H1 (cell line): ENCODE data around the gene WDFY3. TPM values are rescaled to one million over a fixed set of nuclear protein-coding genes. Genes with fewer than 3 reads are reported as not detected.

Source experiments
- CTCF ChIA-PET: fragments of 300-600 bp; sonication (Branson Sonifier 250); formaldehyde crosslinking; loops from one replicate; lab custom pipeline; 2021; ENCODE audit not compliant: partially characterized antibody; lab: Charles Lee
- POLR2A ChIA-PET: fragments of 300-600 bp; sonication (Branson Sonifier 250); formaldehyde crosslinking; loops from one replicate; lab custom pipeline; 2021; ENCODE audit warnings: inconsistent platforms; ENCODE audit not compliant: partially characterized antibody; lab: Charles Lee
- DNase-seq, 2 experiments: peaks; one replicate each; pipeline versions ENCODE4 v3.0.0 to v3.0.0-alpha.2; 2010 to 2022; ENCODE audit warnings: low spot score in 2 of 2, low read depth in 1 of 2, mixed read lengths in 1 of 2
- FAIRE-seq: peaks from 2 replicates; lab custom pipeline; 2011; peaks lifted over from hg19 to GRCh38; lab: Jason Lieb, UNC
- H2AFZ ChIP-seq: 2 replicates; pipeline ENCODE4 v1.8.1; 2012; ENCODE audit warnings: low read length, inconsistent platforms
- H2AK5ac ChIP-seq: 2 replicates; pipeline ENCODE4 v1.6.1; 2013; ENCODE audit warnings: low read depth, low read length
- H2BK120ac ChIP-seq: replicated peaks from 2 replicates; pipeline ENCODE3; 2013; ENCODE audit warnings: low read depth, low read length, inconsistent platforms
- H2BK12ac ChIP-seq: 2 replicates; pipeline ENCODE4 v1.6.1; 2013; ENCODE audit warnings: low read depth, low read length
- H2BK15ac ChIP-seq: 2 replicates; pipeline ENCODE4 v1.6.1; 2013; ENCODE audit warnings: low read length
- H2BK20ac ChIP-seq: 2 replicates; pipeline ENCODE4 v1.6.1; 2013; ENCODE audit warnings: low read length
- H2BK5ac ChIP-seq: 2 replicates; pipeline ENCODE4 v1.6.1; 2013; ENCODE audit warnings: low read depth, low read length
- H3K14ac ChIP-seq: 2 replicates; pipeline ENCODE4 v1.6.1; 2013; ENCODE audit warnings: inconsistent platforms; ENCODE audit not compliant: insufficient read length
- H3K18ac ChIP-seq: 2 replicates; pipeline ENCODE4 v1.6.1; 2013; ENCODE audit warnings: low read length; ENCODE audit errors: extremely low read depth
- H3K23ac ChIP-seq: 2 replicates; pipeline ENCODE4 v1.6.1; 2013; ENCODE audit warnings: inconsistent platforms; ENCODE audit not compliant: insufficient read length
- H3K23me2 ChIP-seq: 2 replicates; pipeline ENCODE4 v1.6.1; 2013; ENCODE audit warnings: low read depth, low read length
- H3K27ac ChIP-seq: 2 replicates; pipeline ENCODE4 v1.6.1; 2011; ENCODE audit warnings: low read depth, low read length, inconsistent platforms
- H3K27me3 ChIP-seq, 4 experiments: replicated peaks in 1 of 4; 1 replicate in 1 of 4; 2 replicates in 3 of 4; pipeline versions ENCODE4 v1.6.1 to v1.8.1; 2011 to 2013; ENCODE audit warnings: low read length in 3 of 4, mild to moderate bottlenecking in 3 of 4, inconsistent platforms in 2 of 4, mixed read lengths in 2 of 4, moderate library complexity in 1 of 4; ENCODE audit not compliant: control insufficient read depth in 3 of 4, insufficient read depth in 3 of 4; ENCODE audit errors: extremely low read depth in 1 of 4
- H3K36me3 ChIP-seq, 4 experiments: 2 replicates each; pipeline versions ENCODE4 v1.6.1 to v1.8.1; 2011 to 2013; ENCODE audit warnings: mild to moderate bottlenecking in 4 of 4, low read length in 3 of 4, moderate library complexity in 2 of 4, control low read depth in 1 of 4, inconsistent platforms in 1 of 4; ENCODE audit not compliant: insufficient read depth in 4 of 4, control insufficient read depth in 2 of 4
- H3K4ac ChIP-seq: replicated peaks from 2 replicates; pipeline ENCODE3; 2013; ENCODE audit warnings: low read length, low read depth, mixed read lengths, inconsistent platforms; ENCODE audit not compliant: insufficient read length
- H3K4me1 ChIP-seq, 4 experiments: replicated peaks in 1 of 4; 1 replicate in 1 of 4; 2 replicates in 3 of 4; pipeline versions ENCODE4 v1.6.1 to v1.8.1; 2011 to 2013; ENCODE audit warnings: low read length in 3 of 4, inconsistent platforms in 2 of 4, mixed read lengths in 1 of 4; ENCODE audit not compliant: insufficient read depth in 4 of 4, control insufficient read depth in 3 of 4
- H3K4me2 ChIP-seq, 2 experiments: 2 replicates each; pipeline versions ENCODE4 v1.6.1 to v1.8.1; 2011 to 2013; ENCODE audit warnings: low read depth in 2 of 2, low read length in 2 of 2, control low read depth in 1 of 2, inconsistent platforms in 1 of 2, mild to moderate bottlenecking in 1 of 2; ENCODE audit not compliant: insufficient read depth in 1 of 2
- H3K4me3 ChIP-seq, 4 experiments: fragments of 200-600, 300-600 bp in 1 of 4; sonication (generic), shearing (Covaris generic), sonication (Bioruptor Twin) in 1 of 4; 2 replicates each; pipeline versions ENCODE4 v1.5.1 to v1.8.1; 2011 to 2016; ENCODE audit warnings: low read length in 4 of 4, low read depth in 3 of 4, control low read depth in 2 of 4, inconsistent platforms in 2 of 4, mild to moderate bottlenecking in 2 of 4, mixed read lengths in 1 of 4, moderate library complexity in 1 of 4; ENCODE audit not compliant: insufficient read depth in 2 of 4; ENCODE audit errors: extremely low read depth in 1 of 4
- H3K56ac ChIP-seq: replicated peaks from 2 replicates; pipeline ENCODE3; 2013; ENCODE audit warnings: low read depth, mild to moderate bottlenecking, mixed read lengths, low read length, inconsistent platforms; ENCODE audit not compliant: insufficient read length
- H3K79me1 ChIP-seq: 2 replicates; pipeline ENCODE4 v1.6.1; 2013; ENCODE audit warnings: low read depth, low read length, control low read depth
- H3K79me2 ChIP-seq, 2 experiments: 2 replicates each; pipeline versions ENCODE4 v1.6.1 to v1.8.1; 2012 to 2013; ENCODE audit warnings: low read length in 2 of 2, mild to moderate bottlenecking in 2 of 2, inconsistent platforms in 1 of 2; ENCODE audit not compliant: insufficient read depth in 2 of 2, control insufficient read depth in 1 of 2
- H3K9ac ChIP-seq, 4 experiments: replicated peaks in 1 of 4; 1 replicate in 1 of 4; 2 replicates in 3 of 4; pipeline versions ENCODE4 v1.6.1 to v1.8.1; 2011 to 2013; ENCODE audit warnings: low read depth in 3 of 4, low read length in 3 of 4, control low read depth in 2 of 4, mild to moderate bottlenecking in 2 of 4, moderate library complexity in 2 of 4, inconsistent platforms in 1 of 4; ENCODE audit errors: extremely low read depth in 1 of 4
- H3K9me3 ChIP-seq, 2 experiments: 2 replicates each; pipeline versions ENCODE4 v1.6.1 to v1.8.1; 2012 to 2013; ENCODE audit warnings: mild to moderate bottlenecking in 2 of 2, moderate library complexity in 2 of 2, control low read depth in 1 of 2, inconsistent platforms in 1 of 2, low read depth in 1 of 2, low read length in 1 of 2, mixed read lengths in 1 of 2; ENCODE audit not compliant: insufficient read depth in 2 of 2
- H4K20me1 ChIP-seq, 2 experiments: replicated peaks in 1 of 2; 2 replicates each; pipeline versions ENCODE3 to v1.8.1; 2011 to 2013; ENCODE audit warnings: inconsistent platforms in 2 of 2, low read length in 2 of 2, mild to moderate bottlenecking in 1 of 2; ENCODE audit not compliant: insufficient read depth in 2 of 2, control insufficient read depth in 1 of 2
- H4K5ac ChIP-seq: 2 replicates; pipeline ENCODE4 v1.6.1; 2013; ENCODE audit warnings: low read length, low read depth, mixed read lengths, inconsistent platforms; ENCODE audit not compliant: insufficient read length
- H4K8ac ChIP-seq: 2 replicates; pipeline ENCODE4 v1.8.0; 2013; ENCODE audit warnings: mild to moderate bottlenecking, moderate library complexity, low read length, inconsistent platforms; ENCODE audit not compliant: insufficient read depth; ENCODE audit errors: extremely low read depth
- H4K91ac ChIP-seq: replicated peaks from 2 replicates; pipeline ENCODE3; 2013; ENCODE audit warnings: low read length, mixed read lengths, inconsistent platforms; ENCODE audit not compliant: insufficient read length
- CBX5 ChIP-seq: fragments of 300-800, 300-1000 bp; sonication (generic); IDR thresholded peaks from 2 replicates; pipeline ENCODE4 v1.7.1; 2016; ENCODE audit warnings: antibody characterized with exemption, low read length, low read depth
- CEBPB ChIP-seq: IDR thresholded peaks from 2 replicates; pipeline ENCODE4 v1.6.1; 2012; ENCODE audit warnings: low read depth, low read length
- CREB1 ChIP-seq: IDR thresholded peaks from 2 replicates; pipeline ENCODE4 v1.6.1; 2012; ENCODE audit warnings: inconsistent platforms
- EGR1 ChIP-seq: IDR thresholded peaks from 2 replicates; pipeline ENCODE4 v1.6.1; 2011; ENCODE audit warnings: low read depth, low read length, borderline replicate concordance
- HDAC6 ChIP-seq: IDR thresholded peaks from one replicate; pipeline ENCODE4 v1.7.1; 2012; ENCODE audit warnings: low read depth, mild to moderate bottlenecking, inconsistent platforms, low read length, moderate library complexity
- KDM5A ChIP-seq: fragments of 200-600 bp; IDR thresholded peaks from 2 replicates; pipeline ENCODE4 v1.7.1; 2012; ENCODE audit warnings: mild to moderate bottlenecking, low read length, inconsistent platforms, mixed read lengths
- NRF1 ChIP-seq: IDR thresholded peaks from 2 replicates; pipeline ENCODE4 v1.6.1; 2011; ENCODE audit warnings: mild to moderate bottlenecking, low read depth, low read length, improper control_type of control experiment
- POLR2AphosphoS5 ChIP-seq: IDR thresholded peaks from 2 replicates; pipeline ENCODE4 v1.6.1; 2011; ENCODE audit warnings: low read depth, low read length
- RXRA ChIP-seq: IDR thresholded peaks from 2 replicates; pipeline ENCODE4 v1.6.1; 2011; ENCODE audit warnings: low read depth, mild to moderate bottlenecking, low read length, moderate library complexity; ENCODE audit not compliant: insufficient read depth
- TAF7 ChIP-seq: optimal IDR thresholded peaks from 2 replicates; pipeline ENCODE3; 2011; ENCODE audit warnings: low read depth, mild to moderate bottlenecking, inconsistent platforms, low read length, moderate library complexity, borderline replicate concordance
- TBP ChIP-seq: IDR thresholded peaks from 2 replicates; pipeline ENCODE4 v1.6.1; 2011; ENCODE audit warnings: low read depth, low read length, improper control_type of control experiment
- WGBS, 2 experiments: shearing (Covaris generic) in 1 of 2; methylation state at CpG; one replicate each; pipeline versions ENCODE4 v1.1.6 to v1.1.7; 2013 to 2015; ENCODE audit warnings: low lambda C conversion rate in 2 of 2, mixed read lengths in 2 of 2, inconsistent platforms in 1 of 2, low coverage in 1 of 2, missing lambda C conversion rate in 1 of 2; ENCODE audit not compliant: insufficient replicate concordance in 2 of 2, insufficient coverage in 1 of 2, insufficient read length in 1 of 2; ENCODE audit errors: extremely low coverage in 1 of 2, missing lambda C conversion rate in 1 of 2; 5-methylcytosine and 5-hydroxymethylcytosine counted together
- polyA plus RNA-seq, 7 experiments: library from polyadenylated mRNA; depleted of rRNA in 3 of 7; stranded (reverse) in 5 of 7; unstranded in 2 of 7; fragments of >200 nt in 5 of 7; fragments of 200-250 nt in 2 of 7; gene quantifications; 1 replicate in 5 of 7; 2 replicates in 1 of 7; 4 replicates in 1 of 7; pipeline versions ENCODE4 v1.2.1 to v1.2.3, GENCODE V29; 2011 to 2013; ENCODE audit warnings: missing spikeins in 2 of 7, mixed read lengths in 2 of 7
- total RNA-seq: library from RNA; stranded (reverse); fragmentation: NEBNext Ultra II Directional; extraction: Animal tissue kit (Norgen Biotek cat#: 25700); gene quantifications from 2 replicates; pipeline ENCODE4 v1.2.1, GENCODE V29; 2021
- TF ChIP-seq, protein P1 (sequence below): IDR thresholded peaks from 2 replicates; pipeline ENCODE4 v1.6.1; 2011; ENCODE audit warnings: low read depth, mild to moderate bottlenecking, low read length; ENCODE audit not compliant: insufficient read depth
- TF ChIP-seq, protein P2 (sequence below): IDR thresholded peaks from 2 replicates; pipeline ENCODE4 v1.6.1; 2012; ENCODE audit warnings: inconsistent platforms

The WDFY3 gene
- total and polyA plus RNA-seq, 2 of the 8 experiments (the other 6 are each of a cell fraction or from before 2014, with no cell fraction given) = 25.6 to 62.4 TPM

- FAIRE-seq (no peak), DNase-seq (no peak)
- Histone ChIP-seq H3K4ac (no peak overlapping the region), H2AK5ac (no peak overlapping the region), H3K9ac (no peak overlapping the region), H3K27ac (no peak overlapping the region), H2BK15ac (no peak overlapping the region), H4K20me1 (no peaks in the 10 kb centered on the region), H3K14ac (no peak overlapping the region), H2BK120ac (no peak overlapping the region), H3K79me2 (peaks cover 10 to 90% of the 10 kb centered on the region in 2 experiments; a peak in 3 of 4 replicates), H3K56ac (no peak overlapping the region), H4K91ac (no peak overlapping the region), H3K4me1 (no peaks in the 10 kb centered on the region), H2BK12ac (no peak overlapping the region), H3K9me3 (no peaks in the 10 kb centered on the region; a peak in 1 of 4 replicates), H3K79me1 (peaks cover 4% of the 10 kb centered on the region), H3K23me2 (no peaks in the 10 kb centered on the region), H4K5ac (no peak overlapping the region), H3K27me3 (no peaks in the 10 kb centered on the region)
- 90% methylated on average over 2 of the region's 2 CpGs; no CpG with 5 or more reads in 1 of the 2 experiments for WGBS, 2 experiments
- CTCF ChIA-PET = interaction anchor here (0.6 to 1.5 kb wide), 3 partner anchors 8 to 198 kb away, joined by 3 read pairs; no protein-coding TSS in a partner anchor
- POLR2A ChIA-PET = interaction anchor here (0.9 to 2.3 kb wide), 2 partner anchors 18 to 100 kb away, joined by 3 to 5 read pairs; partner anchors contain the start of gene WDFY3
- no peak for TF ChIP-seq RXRA
- TF ChIP-seq CEBPB = no peak
- no peak for TF ChIP-seq CBX5
- no peak for TF ChIP-seq TBP
- TF ChIP-seq, protein P1, sequence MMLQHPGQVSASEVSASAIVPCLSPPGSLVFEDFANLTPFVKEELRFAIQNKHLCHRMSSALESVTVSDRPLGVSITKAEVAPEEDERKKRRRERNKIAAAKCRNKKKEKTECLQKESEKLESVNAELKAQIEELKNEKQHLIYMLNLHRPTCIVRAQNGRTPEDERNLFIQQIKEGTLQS = no peak
- TF ChIP-seq EGR1 = no peak
- no peak for TF ChIP-seq TAF7
- TF ChIP-seq, protein P2, sequence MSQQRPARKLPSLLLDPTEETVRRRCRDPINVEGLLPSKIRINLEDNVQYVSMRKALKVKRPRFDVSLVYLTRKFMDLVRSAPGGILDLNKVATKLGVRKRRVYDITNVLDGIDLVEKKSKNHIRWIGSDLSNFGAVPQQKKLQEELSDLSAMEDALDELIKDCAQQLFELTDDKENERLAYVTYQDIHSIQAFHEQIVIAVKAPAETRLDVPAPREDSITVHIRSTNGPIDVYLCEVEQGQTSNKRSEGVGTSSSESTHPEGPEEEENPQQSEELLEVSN = no peak
- TF ChIP-seq POLR2AphosphoS5 = no peak
- no peak for TF ChIP-seq HDAC6
- no peak for TF ChIP-seq CREB1
- no peak for TF ChIP-seq NRF1
- TF ChIP-seq KDM5A = no peak
- TF ChIP-seq, all 59 proteins: peak for 0
- H3K4me3 ChIP-seq = no peak overlapping the region
- no peak overlapping the region for H3K18ac ChIP-seq
- no peak overlapping the region for H2AFZ ChIP-seq
- H3K4me2 ChIP-seq = no peak overlapping the region
- H2BK20ac ChIP-seq = no peak overlapping the region
- H3K36me3 ChIP-seq = no peaks in the 10 kb centered on the region
- no peak overlapping the region for H4K8ac ChIP-seq
- H2BK5ac ChIP-seq = no peak overlapping the region
- no peak overlapping the region for H3K23ac ChIP-seq
These were observed 18.4 kb downstream of the WDFY3 start for GRCh38 chr4:84948056-84948455.
